HG02798 (cell line): ENCODE data around the gene C9orf50.
"Not testable (repeated sequence)": the region's sequence is repeated elsewhere in the genome, so short reads cannot be mapped to it uniquely, and the experiment has no call there.

Experiments
- ATAC-seq: cut with Tn5 transposase; IDR thresholded peaks from one replicate; pipeline ENCODE4 v1.9.1; 2021; ENCODE audit warnings: mild to moderate bottlenecking; ENCODE audit not compliant: unreplicated experiment, poor library complexity

The C9orf50 gene

DNA sequence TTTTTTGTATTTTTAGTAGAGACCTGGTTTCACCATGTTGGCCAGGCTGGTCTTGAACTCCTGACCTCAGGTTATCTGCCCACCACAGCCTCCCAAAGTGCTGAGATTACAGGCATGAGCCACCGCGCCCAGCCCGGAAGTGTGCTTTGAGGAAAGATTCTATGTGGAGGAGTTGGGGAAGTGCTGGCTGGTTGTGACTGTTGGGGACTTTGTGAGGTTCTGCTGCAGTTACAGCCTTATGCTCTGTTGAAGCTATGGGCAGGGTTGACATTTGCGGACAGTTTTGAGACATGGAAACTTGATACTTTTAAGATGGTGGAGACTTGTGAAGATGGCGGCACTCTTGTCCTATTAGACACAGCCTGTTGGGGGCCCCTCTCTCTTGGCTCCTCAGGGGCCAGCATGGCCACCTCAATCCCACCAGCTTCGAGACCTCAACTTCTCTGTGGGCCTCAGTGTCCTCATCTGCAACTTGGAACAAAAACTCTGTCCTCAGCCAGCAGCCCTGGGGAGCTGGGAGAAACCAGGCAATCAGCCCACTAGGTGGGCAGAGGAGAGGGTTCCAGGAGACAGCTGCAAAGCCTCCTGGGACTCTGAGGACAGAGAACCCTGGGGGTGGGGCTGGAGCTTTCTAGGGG is 24.9 kb downstream of the C9orf50 start:
- ATAC-seq, result no peak

DNA sequence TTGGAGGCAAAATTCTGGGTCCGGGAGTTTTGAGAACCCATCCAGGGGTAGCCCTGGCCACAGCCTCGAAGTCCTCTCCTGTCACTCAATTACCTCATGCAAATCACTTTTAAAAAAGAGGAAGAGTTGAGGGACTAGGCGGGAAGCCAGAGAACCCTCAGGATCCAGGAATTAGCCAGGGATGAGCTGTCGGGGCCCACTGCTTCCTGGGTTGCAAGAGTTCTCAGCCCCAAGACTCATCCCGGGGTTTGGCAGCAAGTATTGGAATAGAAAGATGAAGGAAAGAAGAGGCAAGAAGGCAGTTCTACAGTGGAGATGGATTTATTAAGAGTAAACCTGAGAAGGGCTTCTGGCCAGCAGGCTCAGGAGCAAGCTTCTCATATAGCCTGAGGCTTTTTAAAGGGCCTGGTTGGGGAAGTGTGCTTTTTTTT is 25.6 kb downstream of the C9orf50 start:
- no peak for ATAC-seq

DNA sequence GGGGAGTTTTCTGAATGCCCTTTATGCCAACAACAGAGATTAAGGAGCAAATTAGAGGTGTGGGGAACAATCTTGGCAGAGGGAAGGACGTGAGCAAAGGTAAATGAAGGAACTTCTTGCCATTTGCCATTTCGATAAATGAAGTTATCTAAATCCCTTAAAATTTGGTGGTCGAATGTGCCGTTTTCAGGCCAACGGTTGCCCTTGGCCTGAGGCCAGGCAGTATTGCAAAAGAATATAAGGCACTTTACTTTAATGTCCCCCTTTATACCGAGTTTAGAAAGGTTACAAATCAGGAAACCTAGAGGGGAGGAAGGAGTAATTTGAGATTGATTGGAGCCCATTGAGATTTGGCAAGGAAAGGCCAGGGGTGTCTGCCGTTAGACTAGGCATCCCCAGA is 26.3 kb downstream of the C9orf50 start:
- no peak for ATAC-seq

DNA sequence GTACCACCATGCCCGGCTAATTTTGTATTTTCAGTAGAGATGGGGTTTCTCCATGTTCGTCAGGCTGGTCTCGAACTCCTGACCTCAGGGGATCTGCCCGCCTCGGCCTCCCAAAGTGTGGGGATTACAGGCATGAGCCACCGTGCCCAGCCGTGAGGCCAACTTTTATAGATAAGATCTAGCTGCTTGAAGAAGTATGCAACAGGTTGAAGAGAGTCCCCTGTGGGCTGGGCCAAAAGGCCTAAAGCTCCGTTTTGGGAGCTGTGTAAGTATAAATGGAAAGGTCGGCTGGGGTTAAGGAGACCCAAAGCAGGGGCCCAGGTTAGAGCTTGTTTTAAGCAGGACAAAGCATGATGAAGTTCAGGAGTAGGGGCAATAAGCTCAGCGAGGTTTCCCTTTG is 28.1 kb downstream of the C9orf50 start:
- not testable (repeated sequence) for ATAC-seq

DNA sequence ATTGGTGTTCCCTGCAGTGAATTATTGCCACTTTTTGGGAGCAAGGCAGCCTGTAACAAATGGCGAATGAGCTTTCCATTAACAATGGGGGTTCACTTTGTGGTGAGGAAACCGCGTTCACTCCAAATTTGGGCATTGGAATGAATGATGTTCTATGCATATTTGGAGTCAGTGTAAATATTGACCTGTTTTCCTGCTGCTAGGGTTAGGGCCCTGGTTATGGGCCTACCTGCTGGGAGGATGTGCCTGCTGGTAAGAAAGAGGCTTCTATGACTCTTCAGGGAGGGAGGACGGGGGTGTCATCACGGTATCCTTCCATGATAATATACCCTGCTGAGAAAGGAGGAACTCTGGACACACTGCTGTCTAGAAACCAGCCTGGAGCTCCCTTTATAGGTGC is 29.0 kb downstream of the C9orf50 start:
- ATAC-seq, result no peak

DNA sequence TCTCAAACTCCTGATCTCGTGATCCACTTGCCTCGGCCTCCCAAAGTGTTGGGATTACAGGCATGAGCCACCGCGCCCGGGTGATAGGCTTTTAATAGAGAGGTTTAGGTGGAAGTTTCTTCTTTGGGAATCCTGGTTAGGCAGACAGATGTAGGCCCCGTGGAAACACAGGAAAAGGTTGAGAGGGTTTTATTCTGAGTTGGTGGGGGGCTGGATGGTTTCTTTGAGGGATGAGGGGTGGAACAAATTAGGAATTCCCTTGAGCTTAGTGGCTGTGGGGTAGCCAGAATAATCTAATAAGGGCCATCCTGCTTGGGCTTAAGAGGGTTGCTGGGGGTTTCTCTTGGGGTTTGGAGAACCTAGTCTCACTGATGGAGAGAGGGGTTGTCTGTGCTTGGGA is 30.4 kb downstream of the C9orf50 start:
- no peak for ATAC-seq

DNA sequence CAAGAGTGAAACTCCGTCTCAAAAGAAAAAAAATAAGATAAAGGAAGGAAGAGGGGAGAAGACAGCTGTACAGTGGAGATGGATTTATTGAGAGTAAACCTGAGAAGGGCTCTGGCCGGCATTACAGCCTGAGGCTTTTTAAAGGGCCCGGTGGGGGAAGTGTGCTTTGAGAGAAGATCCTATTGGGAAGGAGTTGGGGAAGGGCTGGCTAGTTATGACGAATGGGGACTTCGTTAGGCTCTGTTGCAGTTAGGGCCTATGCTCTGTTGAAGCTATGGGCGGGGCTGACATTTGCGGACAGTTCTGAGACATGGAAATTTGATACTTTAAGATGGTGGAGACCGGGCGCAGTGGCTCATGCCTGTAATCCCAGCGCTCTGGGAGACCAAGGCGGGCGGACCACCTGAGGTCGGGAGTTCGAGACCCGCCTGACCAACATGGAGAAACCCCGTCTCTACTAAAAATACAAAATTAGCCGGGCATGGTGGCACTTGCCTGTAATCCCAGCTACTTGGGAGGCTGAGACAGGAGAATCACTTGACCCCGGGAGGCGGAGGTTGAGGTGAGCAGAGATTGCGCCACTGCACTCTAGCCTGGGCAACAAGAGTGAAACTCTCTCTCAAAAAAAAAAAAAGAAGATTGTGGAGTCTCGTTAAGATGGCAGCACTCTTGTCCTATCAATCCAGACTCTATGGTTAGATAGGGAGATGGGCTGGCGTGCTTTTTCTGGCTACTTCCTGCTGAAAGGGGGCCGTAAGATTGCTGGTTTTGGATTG is 33.2 kb downstream of the C9orf50 start:
- ATAC-seq, result no peak

DNA sequence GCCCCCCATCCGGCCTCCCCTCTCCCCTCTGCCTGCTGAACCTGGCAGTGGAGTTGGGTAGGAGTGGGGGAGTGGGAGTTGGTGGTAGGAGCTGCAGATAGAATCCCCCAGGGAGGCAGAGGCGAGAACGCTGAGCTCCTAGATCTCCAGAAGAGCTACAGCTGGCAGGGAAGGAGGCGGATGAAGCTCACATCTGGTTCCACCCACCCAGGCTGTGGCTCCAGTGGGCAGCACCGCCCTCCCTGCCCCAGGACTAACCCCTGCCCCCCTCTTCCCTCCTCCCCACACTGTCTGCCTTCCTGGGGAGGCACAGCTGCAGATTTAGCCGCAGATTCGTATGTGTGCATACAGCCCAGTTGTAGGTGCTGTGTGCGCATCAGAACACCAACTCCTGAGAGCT is 34.2 kb downstream of the C9orf50 start:
- ATAC-seq, result no peak

DNA sequence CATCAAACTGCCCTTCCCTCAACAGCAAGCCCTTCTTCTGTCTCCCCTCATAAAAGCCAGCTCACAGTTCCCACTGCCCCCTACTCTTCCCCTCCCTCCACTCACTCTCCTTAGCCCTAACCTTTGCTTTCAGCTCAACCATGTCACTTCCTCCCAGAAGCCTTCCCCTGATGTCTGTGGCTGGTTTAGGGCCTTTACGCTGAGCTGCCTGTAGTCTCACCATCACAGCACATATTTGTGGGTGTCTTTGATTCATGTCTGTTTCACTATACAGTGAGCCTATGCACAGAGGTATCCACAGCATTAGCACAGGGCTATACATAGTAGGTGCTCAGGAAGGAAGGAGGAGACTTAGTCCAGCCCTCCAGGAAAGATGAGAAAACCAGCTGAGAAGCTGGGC is 34.7 kb downstream of the C9orf50 start:
- ATAC-seq, result no peak

DNA sequence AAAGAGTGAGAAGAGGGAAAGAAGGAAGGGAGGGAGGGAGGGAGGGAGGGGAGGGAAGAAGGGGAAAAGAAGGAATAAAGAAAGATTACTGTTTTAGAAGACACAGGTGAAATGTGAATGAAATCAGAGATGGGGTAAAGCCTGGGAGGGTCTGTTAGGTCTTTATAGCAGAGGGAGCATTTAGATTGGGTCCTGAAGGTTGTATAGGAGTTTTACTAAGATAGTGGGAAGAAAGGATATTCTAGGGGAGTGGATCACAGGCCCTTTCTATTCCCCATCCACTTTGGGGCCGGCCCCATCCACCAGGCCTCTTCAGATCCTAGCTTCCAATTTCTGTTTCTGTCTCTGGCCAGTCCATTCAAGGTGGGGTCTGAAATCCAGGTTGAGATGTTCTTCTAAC is 35.5 kb downstream of the C9orf50 start:
- ATAC-seq, result no peak

DNA sequence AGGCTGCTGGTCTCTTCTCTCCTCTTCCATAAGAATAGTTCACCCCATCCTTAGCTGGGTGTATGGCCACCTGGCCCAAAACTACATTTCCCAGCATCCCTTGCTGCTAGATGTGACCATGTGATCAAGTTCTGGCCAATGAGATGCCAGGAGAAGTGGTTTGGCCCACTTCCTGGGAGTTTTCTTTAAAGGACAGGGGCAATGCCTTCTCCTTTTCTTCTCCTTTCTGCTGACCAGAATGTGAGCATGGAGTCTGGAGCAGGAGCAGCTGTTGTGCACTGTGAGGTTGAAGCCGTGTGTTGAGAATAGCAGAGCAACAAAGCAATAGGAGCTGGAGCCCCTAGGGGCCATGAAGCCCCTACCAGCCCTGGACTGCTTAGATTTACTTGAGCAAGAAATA is 36.8 kb downstream of the C9orf50 start:
- peak; percentile 63 for ATAC-seq

DNA sequence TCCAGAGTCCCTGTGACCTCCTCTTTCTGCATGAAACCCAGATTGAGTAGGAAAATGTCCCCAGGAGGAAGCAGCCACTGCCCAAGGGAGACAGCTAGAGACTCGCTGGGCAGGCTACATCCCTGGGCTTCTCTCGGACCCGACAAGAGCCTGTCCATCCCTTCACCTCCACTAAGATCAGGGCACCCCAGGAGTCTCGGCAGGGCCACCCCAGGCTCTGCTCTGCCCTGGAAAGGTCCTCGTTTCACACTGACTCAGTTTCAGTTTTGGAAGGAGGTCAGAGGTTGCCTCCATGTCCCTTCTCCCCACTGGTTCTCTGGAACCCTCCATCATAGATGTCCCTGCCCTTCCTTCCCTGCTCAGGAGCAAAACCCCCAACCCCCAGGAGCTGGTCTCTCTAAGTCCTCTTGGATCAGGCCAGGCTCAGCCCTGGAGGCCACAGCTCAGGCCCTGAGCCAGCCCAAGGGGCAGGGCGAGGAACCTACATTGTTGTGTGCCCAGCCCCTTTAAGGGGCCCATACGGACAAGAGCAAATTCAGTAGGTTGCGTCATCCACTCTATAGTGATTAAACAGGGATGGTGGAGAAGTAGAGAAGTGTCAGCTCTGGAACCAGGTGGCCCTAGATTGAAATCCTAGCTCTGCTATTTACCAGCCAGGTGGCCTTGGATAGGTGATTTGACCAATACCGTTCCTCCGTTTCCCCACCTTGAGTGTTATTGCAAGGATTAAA is 37.4 kb downstream of the C9orf50 start:
- no peak for ATAC-seq

DNA sequence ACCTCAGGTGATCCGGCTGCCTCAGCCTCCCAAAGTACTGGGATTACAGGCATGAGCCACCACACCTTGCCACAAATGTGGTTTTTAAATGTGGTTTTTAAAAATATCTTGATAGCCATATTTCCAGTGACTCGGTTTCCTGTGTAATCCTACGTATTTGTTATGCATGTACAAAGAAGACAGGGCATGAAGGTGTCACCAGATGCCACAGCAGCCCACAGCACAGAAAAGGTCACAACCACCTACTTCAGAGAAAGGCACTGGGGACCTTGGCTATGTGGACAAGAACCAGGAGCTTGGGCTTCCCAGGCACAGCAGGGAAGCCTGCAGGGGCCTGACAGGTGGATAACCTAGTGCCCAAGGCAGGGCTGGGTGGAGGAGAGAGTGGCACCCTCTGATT is 38.0 kb downstream of the C9orf50 start:
- no peak for ATAC-seq

DNA sequence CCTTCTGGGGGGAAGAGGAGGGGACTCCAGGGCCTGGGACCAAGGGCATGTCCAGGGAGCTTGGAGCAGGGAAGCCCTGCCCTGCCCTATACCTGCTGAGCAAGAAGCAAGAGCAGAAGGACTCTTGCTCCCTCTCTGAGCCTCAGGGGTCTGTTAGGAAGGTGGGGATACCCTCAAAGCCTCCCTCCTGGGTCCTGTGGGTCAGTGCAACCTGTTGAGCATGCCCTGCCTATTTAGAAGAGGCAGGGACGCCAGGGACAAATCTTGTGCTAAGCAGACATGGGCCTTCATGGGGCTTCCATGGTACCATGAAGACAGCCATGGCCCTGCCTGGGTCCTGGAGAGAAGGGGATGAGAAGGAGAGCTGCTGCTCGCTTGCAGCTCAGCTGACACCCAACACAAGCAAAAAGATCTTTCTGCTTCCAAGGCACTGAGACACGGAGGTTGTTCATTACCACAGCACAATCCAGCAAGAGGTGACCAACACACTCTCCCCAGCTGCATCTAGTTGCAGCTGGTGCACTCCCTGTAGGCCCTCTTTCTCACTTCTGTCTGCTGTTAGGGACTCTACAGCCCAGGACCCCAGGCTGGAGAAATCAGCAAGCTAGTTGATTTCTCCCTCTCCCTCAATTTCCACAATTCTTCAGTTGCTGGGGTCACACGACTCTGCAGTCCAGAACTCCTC is 39.3 kb downstream of the C9orf50 start:
- no peak for ATAC-seq

DNA sequence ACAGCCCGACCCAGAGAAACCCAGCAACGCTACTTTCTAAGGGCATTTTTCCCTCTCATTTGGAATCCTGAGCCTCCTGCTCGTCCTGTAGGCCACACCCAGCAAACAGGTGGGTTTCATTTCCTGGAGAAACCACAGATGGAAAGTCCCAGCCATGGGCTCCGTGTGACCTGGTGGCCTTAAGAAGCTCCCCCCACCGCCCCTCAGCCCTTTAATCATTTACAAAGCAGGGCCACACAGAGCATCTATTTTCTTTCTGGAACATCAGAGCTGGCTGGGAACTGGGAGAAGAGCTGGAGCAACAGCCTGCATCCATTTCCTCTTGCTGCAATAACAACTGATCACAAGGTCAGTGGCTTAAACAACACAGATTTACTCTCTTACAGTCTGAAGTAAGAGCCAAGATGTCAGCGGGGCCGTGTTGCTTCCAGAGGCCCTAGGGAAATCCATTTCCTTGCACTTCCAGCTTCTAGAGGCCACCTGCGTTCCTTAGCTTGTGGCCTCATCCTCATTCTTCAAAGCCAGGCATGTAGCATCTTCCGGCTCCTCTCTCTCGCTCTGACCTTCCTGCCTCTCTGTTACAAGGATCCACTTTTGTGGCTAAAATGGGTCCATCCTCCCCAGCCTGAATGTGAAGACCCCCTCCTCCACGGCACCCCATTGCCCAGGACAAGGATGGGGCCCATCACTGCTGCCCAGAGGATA is 40.5 kb downstream of the C9orf50 start:
- peak; percentile 45 for ATAC-seq

DNA sequence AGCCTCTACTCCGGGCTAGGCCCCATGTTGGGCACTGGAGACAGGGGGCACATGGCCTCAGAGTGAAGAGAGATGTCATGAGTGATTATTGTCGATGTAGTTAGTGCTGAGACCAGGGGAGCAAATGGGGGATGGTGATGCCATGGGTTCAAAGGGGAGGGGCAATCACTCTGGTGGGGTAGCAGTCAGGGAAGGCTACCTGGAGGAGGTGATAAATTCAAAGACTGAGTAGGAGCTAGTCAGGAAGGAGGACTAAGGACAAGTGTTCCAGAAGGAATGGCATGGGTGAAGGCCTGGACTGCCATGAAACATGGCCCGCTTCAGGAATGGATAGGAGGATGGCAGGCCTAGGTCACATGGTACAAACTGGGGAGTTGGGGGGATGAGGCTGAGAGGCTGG is 41.6 kb downstream of the C9orf50 start:
- ATAC-seq, result no peak

DNA sequence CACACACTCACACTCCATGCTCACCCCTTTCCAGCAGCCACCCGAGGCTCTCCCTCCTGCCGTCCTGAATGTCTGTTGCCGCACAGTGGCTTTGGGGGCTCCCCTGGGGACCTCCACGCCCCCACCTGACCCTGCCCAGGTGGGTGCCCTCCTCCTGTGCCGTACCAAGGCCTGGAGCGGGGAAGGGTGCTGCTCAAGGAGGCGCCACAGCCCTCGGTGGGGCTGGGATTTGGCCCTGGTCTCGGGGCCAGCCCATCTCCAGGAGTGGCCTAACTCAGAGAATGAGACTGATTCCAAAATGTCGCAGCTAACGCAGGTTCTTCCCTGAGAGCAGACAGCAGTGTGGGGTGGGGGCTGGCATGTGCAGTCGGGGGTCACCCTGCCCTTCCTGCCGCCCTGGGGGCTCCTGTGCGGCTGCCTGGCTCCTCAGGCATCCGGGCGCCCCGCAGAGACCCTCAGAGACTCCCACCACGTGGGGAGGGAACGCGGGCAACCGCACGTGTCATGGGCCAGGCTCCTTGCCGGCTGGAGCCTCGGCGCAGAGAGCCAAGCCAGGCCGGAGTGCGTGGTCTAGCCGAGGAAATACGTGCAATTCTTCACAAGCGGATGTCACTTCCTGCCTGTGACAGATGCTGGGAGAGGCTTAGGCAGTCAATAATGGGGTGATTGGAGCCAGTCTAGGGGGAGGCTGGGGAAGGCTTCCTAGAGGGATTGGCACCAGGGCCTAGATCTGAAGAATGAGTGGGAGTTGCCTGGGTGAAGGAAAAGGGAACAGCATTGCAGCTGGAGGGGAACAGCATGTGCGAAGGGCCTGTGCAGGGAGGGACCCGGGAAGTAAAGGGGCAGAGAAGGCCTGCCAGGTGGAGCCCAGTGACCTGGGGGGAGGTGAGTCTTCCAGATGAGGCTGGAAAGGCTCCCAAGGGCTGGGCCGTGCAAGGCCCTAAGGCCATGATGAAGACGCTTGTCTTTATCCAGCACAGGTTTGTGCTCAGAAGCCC is 44.1 kb downstream of the C9orf50 start:
- ATAC-seq, result no peak

DNA sequence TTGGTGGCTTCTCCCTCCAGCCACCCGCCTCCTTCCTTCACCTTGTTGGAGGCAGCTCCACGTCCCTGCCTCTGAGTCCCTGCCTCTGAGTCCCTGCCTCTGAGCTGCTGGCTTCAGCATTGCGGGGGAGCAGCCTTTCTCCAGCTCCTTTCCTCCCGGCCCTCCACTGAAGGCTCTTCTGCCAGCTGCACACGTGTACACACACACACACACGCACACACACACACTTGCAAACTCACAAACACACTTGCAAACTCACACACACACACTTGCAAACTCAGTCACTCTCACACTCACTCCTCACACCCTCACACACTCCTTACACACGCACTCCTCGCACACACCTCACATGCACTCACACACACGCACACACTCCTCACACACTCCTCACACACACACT is 45.1 kb downstream of the C9orf50 start:
- ATAC-seq, result no peak
